H9 (cell line): ENCODE results near the gene USP17L5. TPM values are rescaled to one million over a fixed set of nuclear protein-coding genes. Genes with fewer than 3 reads are reported as not detected.

ENCODE experiments used
- total RNA-seq: library from RNA; stranded (reverse); gene quantifications from 2 replicates; pipeline ENCODE4 v1.2.1, GENCODE V29; 2021

USP17L5 gene
- total RNA-seq, 1 experiment from 2014 or later, result not detected

Other genes with a start within 250 kb of the USP17L5 start
- not detected in 2 replicates for gene FAM90A26, start 169.0 kb upstream of the USP17L5 start, total RNA-seq
- not detected in 2 replicates for gene USP17L10, start 128.7 kb upstream of the USP17L5 start, total RNA-seq
- gene USP17L11, start 124.0 kb upstream of the USP17L5 start, total RNA-seq, result not detected in 2 replicates
- not detected in 2 replicates for gene USP17L12, start 119.3 kb upstream of the USP17L5 start, total RNA-seq
- not detected in 2 replicates for gene USP17L13, start 114.5 kb upstream of the USP17L5 start, total RNA-seq
- gene USP17L15, start 105.0 kb upstream of the USP17L5 start, total RNA-seq, result not detected in 2 replicates
- gene USP17L17, start 95.5 kb upstream of the USP17L5 start, total RNA-seq, result not detected in 2 replicates
- gene USP17L18, start 90.8 kb upstream of the USP17L5 start, total RNA-seq, result not detected in 2 replicates
- gene USP17L19, start 86.0 kb upstream of the USP17L5 start, total RNA-seq, result not detected in 2 replicates
- not detected in 2 replicates for gene USP17L20, start 81.3 kb upstream of the USP17L5 start, total RNA-seq
- gene USP17L21, start 76.5 kb upstream of the USP17L5 start, total RNA-seq, result not detected in 2 replicates
- not detected in 2 replicates for gene USP17L22, start 71.8 kb upstream of the USP17L5 start, total RNA-seq
- not detected in 2 replicates for gene USP17L24, start 14.2 kb upstream of the USP17L5 start, total RNA-seq
- not detected in 2 replicates for gene USP17L25, start 9.5 kb upstream of the USP17L5 start, total RNA-seq
- gene USP17L26, start 4.7 kb upstream of the USP17L5 start, total RNA-seq, result not detected in 2 replicates
- not detected in 2 replicates for gene USP17L27, start 4.7 kb downstream of the USP17L5 start, total RNA-seq
- gene USP17L28, start 9.5 kb downstream of the USP17L5 start, total RNA-seq, result not detected in 2 replicates
- not detected in 2 replicates for gene USP17L29, start 14.2 kb downstream of the USP17L5 start, total RNA-seq
- gene USP17L30, start 23.7 kb downstream of the USP17L5 start, total RNA-seq, result not detected in 2 replicates
- gene DEFB131A, start 105.0 kb downstream of the USP17L5 start, total RNA-seq, result not detected in 2 replicates